HepG2 (cell line): ENCODE measurements around the gene SLC2A8. TPM values are rescaled to one million over a fixed set of nuclear protein-coding genes. Genes with fewer than 3 reads are reported as not detected.

Experiments
- ATAC-seq: fragments of 200-7000 bp; cut with Tn5 transposase; 3 replicates; pipeline ENCODE4 v1.9.1; 2020; ENCODE audit warnings: mild to moderate bottlenecking, moderate library complexity
- BruUV-seq: library from RNA; stranded (reverse); fragments of 400-500 nt; replicated peaks from 2 replicates; lab custom pipeline; 2021; lab: Mats Ljungman, UMichigan
- CTCF ChIA-PET: fragments of 300-600 bp; formaldehyde crosslinking; extraction: SDS; loops from one replicate; lab custom pipeline; 2021; ENCODE audit warnings: low total read pairs, inconsistent platforms, low intra/inter-chr PET ratio; lab: Yijun Ruan, JAX
- POLR2A ChIA-PET: fragments of 350-600 bp; sonication (Branson Sonifier 250); formaldehyde crosslinking; loops from one replicate; lab custom pipeline; 2020; ENCODE audit warnings: antibody characterized with exemption, inconsistent platforms; lab: Yijun Ruan, JAX
- DNase-seq: peaks from one replicate; pipeline ENCODE4 v3.0.0-alpha.2; 2015; ENCODE audit warnings: low spot score
- FAIRE-seq: peaks from 3 replicates; lab custom pipeline; 2011; peaks lifted over from hg19 to GRCh38; lab: Jason Lieb, UNC
- H2AFZ ChIP-seq: one replicate; pipeline ENCODE4 v1.6.1; 2011; ENCODE audit warnings: low read length, inconsistent platforms
- H3K27ac ChIP-seq: fragments of 300-600 bp; 3 replicates; pipeline ENCODE4 v1.8.0; 2011; ENCODE audit warnings: mixed run types, mild to moderate bottlenecking, mixed read lengths, low read length, inconsistent platforms; ENCODE audit not compliant: insufficient read depth; ENCODE audit errors: extremely low read length
- H3K27me3 ChIP-seq, 2 experiments: fragments of 200-600 bp in 1 of 2; 2 replicates in 1 of 2; 3 replicates in 1 of 2; pipeline versions ENCODE4 v1.6.0 to v1.8.0; 2011; ENCODE audit warnings: low read length in 2 of 2, mild to moderate bottlenecking in 2 of 2, moderate library complexity in 2 of 2, inconsistent platforms in 1 of 2; ENCODE audit not compliant: insufficient read depth in 2 of 2, control insufficient read depth in 1 of 2
- H3K36me3 ChIP-seq, 2 experiments: fragments of 200-600 bp in 1 of 2; replicated peaks in 1 of 2; 2 replicates in 1 of 2; 3 replicates in 1 of 2; pipeline versions ENCODE4 v1.5.1 to v1.8.0; 2011; ENCODE audit warnings: low read length in 2 of 2, inconsistent platforms in 1 of 2; ENCODE audit not compliant: insufficient read depth in 2 of 2, control insufficient read depth in 1 of 2
- H3K4me1 ChIP-seq: 2 replicates; pipeline ENCODE4 v1.5.1; 2012; ENCODE audit warnings: low read length, inconsistent platforms; ENCODE audit not compliant: insufficient read depth
- H3K4me2 ChIP-seq: 2 replicates; pipeline ENCODE4 v1.6.0; 2011; ENCODE audit warnings: low read depth, low read length, inconsistent platforms
- H3K4me3 ChIP-seq, 3 experiments: fragments of 200-600 bp in 1 of 3; sonication (generic), shearing (Covaris generic) in 1 of 3; replicated peaks in 1 of 3; 2 replicates each; pipeline ENCODE4 v1.5.1; 2011 to 2016; ENCODE audit warnings: low read length in 3 of 3, inconsistent platforms in 2 of 3, low read depth in 2 of 3, mild to moderate bottlenecking in 2 of 3, control low read depth in 1 of 3, mixed read lengths in 1 of 3; ENCODE audit not compliant: insufficient read depth in 1 of 3
- H3K79me2 ChIP-seq: one replicate; pipeline ENCODE4 v1.6.1; 2011; ENCODE audit warnings: low read length, inconsistent platforms; ENCODE audit not compliant: insufficient read depth
- H3K9ac ChIP-seq: 2 replicates; pipeline ENCODE4 v1.6.0; 2011; ENCODE audit warnings: mild to moderate bottlenecking, low read depth, low read length, inconsistent platforms; ENCODE audit not compliant: insufficient read depth
- H3K9me3 ChIP-seq: 2 replicates; pipeline ENCODE4 v1.5.1; 2012; ENCODE audit warnings: mild to moderate bottlenecking, low read length
- H4K20me1 ChIP-seq: 2 replicates; pipeline ENCODE4 v1.6.0; 2011; ENCODE audit warnings: inconsistent platforms, mild to moderate bottlenecking, low read length, moderate library complexity; ENCODE audit not compliant: insufficient read depth
- EP300 ChIP-seq, 3 experiments: sonication (generic) in 1 of 3; formaldehyde crosslinking in 1 of 3; IDR thresholded peaks; 2 replicates each; pipeline versions ENCODE4 v1.5.1 to v1.6.1; 2011 to 2020; ENCODE audit warnings: low read depth in 2 of 3, low read length in 2 of 3, borderline replicate concordance in 1 of 3, improper control_type of control experiment in 1 of 3, mild to moderate bottlenecking in 1 of 3, missing genetic modification reagents in 1 of 3, moderate library complexity in 1 of 3
- HOXD1 ChIP-seq: sonication (generic); formaldehyde crosslinking; IDR thresholded peaks from 2 replicates; pipeline ENCODE4 v1.5.0; 2020; ENCODE audit warnings: missing genetic modification reagents
- POLR2G ChIP-seq: fragments of 200-400 bp; formaldehyde crosslinking; IDR thresholded peaks from 2 replicates; pipeline ENCODE4 v1.6.1; 2018; ENCODE audit warnings: mild to moderate bottlenecking, low read depth, low read length, moderate library complexity
- PTBP1 ChIP-seq: fragments of 200-400 bp; formaldehyde crosslinking; IDR thresholded peaks from 2 replicates; pipeline ENCODE4 v1.6.1; 2018; ENCODE audit warnings: low read length, low read depth; ENCODE audit not compliant: poor library complexity, severe bottlenecking
- SMARCC2 ChIP-seq: fragments of 450-650 bp; IDR thresholded peaks from 2 replicates; pipeline ENCODE4 v1.6.1; 2017; ENCODE audit warnings: antibody characterized with exemption, mild to moderate bottlenecking
- SNAI1 ChIP-seq: sonication (generic); formaldehyde crosslinking; IDR thresholded peaks from 2 replicates; pipeline ENCODE4 v1.5.0; 2020; ENCODE audit warnings: mild to moderate bottlenecking, missing genetic modification reagents, borderline replicate concordance
- ZNF761 ChIP-seq: sonication (generic); formaldehyde crosslinking; conservative IDR thresholded peaks from 2 replicates; pipeline ENCODE4 v1.4.0; 2020; ENCODE audit warnings: mild to moderate bottlenecking, missing genetic modification reagents
- ZNF775 ChIP-seq: sonication (generic); formaldehyde crosslinking; IDR thresholded peaks from 2 replicates; pipeline ENCODE4 v1.4.0; 2020; ENCODE audit warnings: missing genetic modification reagents, mild to moderate bottlenecking, moderate library complexity, borderline replicate concordance
- ZSCAN30 ChIP-seq: sonication (generic); formaldehyde crosslinking; IDR thresholded peaks from 2 replicates; pipeline ENCODE4 v1.5.0; 2020; ENCODE audit warnings: mild to moderate bottlenecking, missing genetic modification reagents
- WGBS: methylation state at CpG from one replicate; pipeline ENCODE4 v1.1.6; 2017; ENCODE audit warnings: low lambda C conversion rate; 5-methylcytosine and 5-hydroxymethylcytosine counted together
- in situ Hi-C: cut with HindIII; loops from 2 replicates; pipeline ENCODE4 v1.10.0; 2017; ENCODE audit warnings: low pct_unique_long_range_greater_than_20kb; ENCODE audit not compliant: extremely low pct_ligation_motif_present
- intact Hi-C: fragments of 100-400 bp; cut with micrococcal nuclease; formaldehyde crosslinking; loops from one replicate; pipeline ENCODE4 v1.10.0; 2022; ENCODE audit not compliant: unreplicated experiment
- polyA plus RNA-seq, 8 experiments: library from polyadenylated mRNA; depleted of rRNA in 3 of 8; stranded (reverse) in 7 of 8; unstranded in 1 of 8; fragments of >200 nt; fragmentation: Illumina TruSeq in 4 of 8; extraction: Trizol in 4 of 8; gene quantifications; 2 replicates each; pipeline versions ENCODE4 v1.2.1 to v1.2.3, GENCODE V29; 2011 to 2016; ENCODE audit warnings: low read depth in 4 of 8, missing spikeins in 1 of 8, mixed read lengths in 1 of 8; ENCODE audit not compliant: insufficient read depth in 1 of 8
- total RNA-seq, 5 experiments: library from RNA; depleted of rRNA; stranded (reverse); fragments of >200 nt; fragmentation: Illumina TruSeq; extraction: Trizol; gene quantifications; 2 replicates each; pipeline ENCODE4 v1.2.3, GENCODE V29; 2016; ENCODE audit warnings: low read depth in 1 of 5
- TF ChIP-seq, protein P1 (sequence below): sonication (generic); formaldehyde crosslinking; conservative IDR thresholded peaks from 2 replicates; pipeline ENCODE4 v1.4.0; 2020; ENCODE audit warnings: mild to moderate bottlenecking, missing genetic modification reagents, moderate library complexity
- TF ChIP-seq, protein P2 (sequence below), 2 experiments: IDR thresholded peaks; 2 replicates each; pipeline ENCODE4 v1.6.1; 2011 to 2012; ENCODE audit warnings: low read length in 2 of 2, borderline replicate concordance in 1 of 2, low read depth in 1 of 2, mild to moderate bottlenecking in 1 of 2, moderate library complexity in 1 of 2
- TF ChIP-seq, protein P3 (sequence below): sonication (generic); formaldehyde crosslinking; IDR thresholded peaks from 2 replicates; pipeline ENCODE4 v1.8.0; 2022; ENCODE audit warnings: missing genetic modification reagents, low read depth, mild to moderate bottlenecking, borderline replicate concordance

The SLC2A8 gene
- total and polyA plus RNA-seq, 2 of the 13 experiments (the other 11 are each of a cell fraction or from before 2014, with no cell fraction given) = 22.6 to 48.6 TPM

DNA sequence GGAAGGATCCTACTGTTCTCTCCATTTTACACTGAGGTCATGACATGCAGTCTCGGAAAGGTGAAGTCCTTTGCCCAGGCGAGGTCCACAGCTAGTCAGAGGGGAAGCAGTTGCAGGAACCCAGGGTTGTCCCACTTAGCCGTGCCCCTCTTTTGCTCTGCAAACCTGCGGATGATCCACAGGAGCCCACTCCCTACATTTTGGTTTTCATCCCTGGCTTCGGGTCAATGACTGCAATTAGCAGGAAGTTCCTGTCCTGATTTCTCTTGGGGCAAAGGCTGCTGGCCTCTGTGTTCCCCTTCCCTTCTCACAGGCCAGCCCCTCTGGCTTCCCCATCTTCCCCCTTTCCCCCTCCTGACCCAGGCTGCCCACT, 1.3 kb downstream of the SLC2A8 start (continued):
- TF ChIP-seq, protein P1, sequence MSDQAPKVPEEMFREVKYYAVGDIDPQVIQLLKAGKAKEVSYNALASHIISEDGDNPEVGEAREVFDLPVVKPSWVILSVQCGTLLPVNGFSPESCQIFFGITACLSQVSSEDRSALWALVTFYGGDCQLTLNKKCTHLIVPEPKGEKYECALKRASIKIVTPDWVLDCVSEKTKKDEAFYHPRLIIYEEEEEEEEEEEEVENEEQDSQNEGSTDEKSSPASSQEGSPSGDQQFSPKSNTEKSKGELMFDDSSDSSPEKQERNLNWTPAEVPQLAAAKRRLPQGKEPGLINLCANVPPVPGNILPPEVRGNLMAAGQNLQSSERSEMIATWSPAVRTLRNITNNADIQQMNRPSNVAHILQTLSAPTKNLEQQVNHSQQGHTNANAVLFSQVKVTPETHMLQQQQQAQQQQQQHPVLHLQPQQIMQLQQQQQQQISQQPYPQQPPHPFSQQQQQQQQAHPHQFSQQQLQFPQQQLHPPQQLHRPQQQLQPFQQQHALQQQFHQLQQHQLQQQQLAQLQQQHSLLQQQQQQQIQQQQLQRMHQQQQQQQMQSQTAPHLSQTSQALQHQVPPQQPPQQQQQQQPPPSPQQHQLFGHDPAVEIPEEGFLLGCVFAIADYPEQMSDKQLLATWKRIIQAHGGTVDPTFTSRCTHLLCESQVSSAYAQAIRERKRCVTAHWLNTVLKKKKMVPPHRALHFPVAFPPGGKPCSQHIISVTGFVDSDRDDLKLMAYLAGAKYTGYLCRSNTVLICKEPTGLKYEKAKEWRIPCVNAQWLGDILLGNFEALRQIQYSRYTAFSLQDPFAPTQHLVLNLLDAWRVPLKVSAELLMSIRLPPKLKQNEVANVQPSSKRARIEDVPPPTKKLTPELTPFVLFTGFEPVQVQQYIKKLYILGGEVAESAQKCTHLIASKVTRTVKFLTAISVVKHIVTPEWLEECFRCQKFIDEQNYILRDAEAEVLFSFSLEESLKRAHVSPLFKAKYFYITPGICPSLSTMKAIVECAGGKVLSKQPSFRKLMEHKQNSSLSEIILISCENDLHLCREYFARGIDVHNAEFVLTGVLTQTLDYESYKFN (CRISPR knock-in tag) = no peak
- TF ChIP-seq HOXD1 (CRISPR knock-in tag) (peak; percentile 47; the same call in 1 of the 2 replicates), SNAI1 (CRISPR knock-in tag) (no peak), ZNF761 (CRISPR knock-in tag) (no peak), ZSCAN30 (CRISPR knock-in tag) (no peak)
- TF ChIP-seq, all 625 proteins: peak for 13

DNA sequence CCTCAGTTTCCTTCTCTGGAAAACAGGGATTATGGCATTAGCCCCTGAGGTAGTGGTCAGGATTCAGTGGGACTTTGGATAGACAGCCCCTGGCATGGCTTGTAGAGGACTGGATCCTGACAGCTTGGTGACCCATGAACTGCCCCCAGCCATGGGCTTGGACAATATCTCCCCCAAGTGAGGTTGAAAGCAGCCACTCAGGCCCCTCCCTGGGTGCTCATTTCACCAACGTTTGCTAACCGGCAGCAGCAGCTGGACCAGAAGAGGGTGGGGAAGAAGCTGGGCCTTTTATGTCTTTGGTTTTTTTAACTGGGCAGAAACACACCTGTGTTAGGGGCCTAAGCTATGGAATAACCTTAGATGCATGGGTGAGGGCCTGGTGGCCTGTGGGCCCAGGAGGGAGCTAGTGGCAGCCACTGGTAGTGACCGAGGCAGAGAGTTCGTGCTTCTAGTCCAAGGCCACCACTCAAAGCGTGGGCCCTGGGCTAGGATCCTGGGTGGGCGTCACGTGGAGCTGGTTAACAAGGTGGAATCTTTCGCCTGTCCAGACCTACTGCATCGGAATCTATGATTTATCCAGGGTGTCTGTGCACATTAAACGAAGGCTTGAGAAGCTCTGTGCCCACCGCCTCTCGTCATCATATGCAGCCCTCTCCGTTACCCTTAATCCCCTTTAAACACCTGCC, 1.9 kb downstream of the SLC2A8 start:
- peaks cover 18 to 36% of the 10 kb centered on the region in 2 experiments; a peak in 4 of 5 replicates for H3K36me3 ChIP-seq
- peaks cover 10% of the 10 kb centered on the region; the same call in 1 of the 2 replicates for H4K20me1 ChIP-seq
- DNase-seq (no peak), ATAC-seq (no peak), FAIRE-seq (no peak)
- H3K4me2 ChIP-seq = peak overlapping the region; percentile 94
- 69% methylated on average over 11 of the region's 13 CpGs for WGBS
- in situ Hi-C loops = loop anchor here (5.0 kb wide), 2 partner anchors 37 to 187 kb away; no protein-coding TSS in a partner anchor
- intact Hi-C loops = loop anchor here (1.0 to 10.0 kb wide), 4 partner anchors 38 to 185 kb away; no protein-coding TSS in a partner anchor
- peaks cover 53% of the 10 kb centered on the region for H3K4me1 ChIP-seq
- H3K9ac ChIP-seq = peak overlapping the region; percentile 90
- BruUV-seq = TSS peak; percentile 47
- CTCF ChIA-PET = interaction anchor here (0.6 to 2.6 kb wide), 5 partner anchors 14 to 88 kb away, joined by 3 to 32 read pairs (median 5); no protein-coding TSS in a partner anchor
- H3K9me3 ChIP-seq = no peaks in the 10 kb centered on the region
- H2AFZ ChIP-seq = no peak overlapping the region
- H3K79me2 ChIP-seq = peaks cover 27% of the 10 kb centered on the region
- H3K27ac ChIP-seq = peak overlapping the region; percentile 89
- H3K27me3 ChIP-seq = no peaks in the 10 kb centered on the region
- POLR2A ChIA-PET = interaction anchor here (0.5 to 5.4 kb wide), 8 partner anchors 8 to 1505 kb away, joined by 3 to 159 read pairs (median 6); partner anchors contain the start of gene ZNF79
- H3K4me3 ChIP-seq = peak overlapping the region; percentile 86 to 96 (median 88)
- TF ChIP-seq ZNF775 (CRISPR knock-in tag) (no peak), PTBP1 (no peak), EP300 (IDR thresholded peaks at IDR 0.05; ENCODE audit: low read depth in 2 of 2, low read length in 2 of 2) (no peak), EP300 (CRISPR knock-in tag; IDR thresholded peaks at IDR 0.05; ENCODE audit: borderline replicate concordance) (no peak), POLR2G (0 out of 2 replicates have a peak, but pooled peaks have one; percentile 3), SMARCC2 (no peak)
- TF ChIP-seq, protein P2, sequence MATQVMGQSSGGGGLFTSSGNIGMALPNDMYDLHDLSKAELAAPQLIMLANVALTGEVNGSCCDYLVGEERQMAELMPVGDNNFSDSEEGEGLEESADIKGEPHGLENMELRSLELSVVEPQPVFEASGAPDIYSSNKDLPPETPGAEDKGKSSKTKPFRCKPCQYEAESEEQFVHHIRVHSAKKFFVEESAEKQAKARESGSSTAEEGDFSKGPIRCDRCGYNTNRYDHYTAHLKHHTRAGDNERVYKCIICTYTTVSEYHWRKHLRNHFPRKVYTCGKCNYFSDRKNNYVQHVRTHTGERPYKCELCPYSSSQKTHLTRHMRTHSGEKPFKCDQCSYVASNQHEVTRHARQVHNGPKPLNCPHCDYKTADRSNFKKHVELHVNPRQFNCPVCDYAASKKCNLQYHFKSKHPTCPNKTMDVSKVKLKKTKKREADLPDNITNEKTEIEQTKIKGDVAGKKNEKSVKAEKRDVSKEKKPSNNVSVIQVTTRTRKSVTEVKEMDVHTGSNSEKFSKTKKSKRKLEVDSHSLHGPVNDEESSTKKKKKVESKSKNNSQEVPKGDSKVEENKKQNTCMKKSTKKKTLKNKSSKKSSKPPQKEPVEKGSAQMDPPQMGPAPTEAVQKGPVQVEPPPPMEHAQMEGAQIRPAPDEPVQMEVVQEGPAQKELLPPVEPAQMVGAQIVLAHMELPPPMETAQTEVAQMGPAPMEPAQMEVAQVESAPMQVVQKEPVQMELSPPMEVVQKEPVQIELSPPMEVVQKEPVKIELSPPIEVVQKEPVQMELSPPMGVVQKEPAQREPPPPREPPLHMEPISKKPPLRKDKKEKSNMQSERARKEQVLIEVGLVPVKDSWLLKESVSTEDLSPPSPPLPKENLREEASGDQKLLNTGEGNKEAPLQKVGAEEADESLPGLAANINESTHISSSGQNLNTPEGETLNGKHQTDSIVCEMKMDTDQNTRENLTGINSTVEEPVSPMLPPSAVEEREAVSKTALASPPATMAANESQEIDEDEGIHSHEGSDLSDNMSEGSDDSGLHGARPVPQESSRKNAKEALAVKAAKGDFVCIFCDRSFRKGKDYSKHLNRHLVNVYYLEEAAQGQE (IDR thresholded peaks at IDR 0.05; ENCODE audit: borderline replicate concordance in 1 of 2, low read depth in 1 of 2, low read length in 2 of 2) = no peak
- TF ChIP-seq, protein P3, sequence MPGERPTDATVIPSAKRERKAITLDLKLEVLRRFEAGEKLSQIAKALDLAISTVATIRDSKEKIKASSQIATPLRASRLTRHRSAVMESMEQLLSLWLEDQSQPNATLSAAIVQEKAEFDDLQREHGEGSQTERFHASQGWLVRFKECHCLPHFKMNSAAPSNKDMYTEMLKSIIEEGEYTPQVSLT (CRISPR knock-in tag) = no peak
